Calu3 (cell line): ENCODE measurements around the gene DNAH6. TPM values are rescaled to one million over a fixed set of nuclear protein-coding genes. Genes with fewer than 3 reads are reported as not detected.
A peak's percentile ranks its signal among the peaks of the same experiment; 100 is the strongest.

Experiments used
- BruUV-seq: library from RNA; stranded (reverse); fragments of 400-500 nt; replicated peaks from 2 replicates; lab custom pipeline; 2021; lab: Mats Ljungman, UMichigan
- CTCF ChIA-PET: fragments of 300-600 bp; sonication (Branson Sonifier 250); formaldehyde crosslinking; loops from one replicate; lab custom pipeline; 2022; ENCODE audit warnings: antibody characterized with exemption; lab: Charles Lee
- DNase-seq: peaks from one replicate; pipeline ENCODE4 v3.0.0; 2022
- H3K27ac Mint-ChIP-seq: one replicate; pipeline ENCODE4 v1.8.0; 2022; ENCODE audit warnings: mixed read lengths; ENCODE audit not compliant: unreplicated experiment
- H3K27me3 Mint-ChIP-seq: one replicate; pipeline ENCODE4 v1.8.0; 2022; ENCODE audit warnings: mixed read lengths; ENCODE audit not compliant: unreplicated experiment
- H3K36me3 Mint-ChIP-seq: one replicate; pipeline ENCODE4 v1.8.0; 2022; ENCODE audit warnings: mild to moderate bottlenecking, moderate library complexity, mixed read lengths; ENCODE audit not compliant: insufficient read depth, unreplicated experiment
- H3K4me1 Mint-ChIP-seq: one replicate; pipeline ENCODE4 v1.8.0; 2022; ENCODE audit warnings: mild to moderate bottlenecking, low read depth, mixed read lengths; ENCODE audit not compliant: unreplicated experiment
- H3K4me3 Mint-ChIP-seq: one replicate; pipeline ENCODE4 v1.8.0; 2022; ENCODE audit warnings: mild to moderate bottlenecking, low read depth, moderate library complexity, mixed read lengths; ENCODE audit not compliant: unreplicated experiment
- H3K9me3 Mint-ChIP-seq: one replicate; pipeline ENCODE4 v1.8.0; 2022; ENCODE audit warnings: low read depth, mixed read lengths; ENCODE audit not compliant: unreplicated experiment
- CTCF ChIP-seq: fragments of 200-600 bp; IDR thresholded peaks from one replicate; pipeline ENCODE4 v1.8.0; 2022; ENCODE audit warnings: antibody characterized with exemption; ENCODE audit not compliant: unreplicated experiment
- intact Hi-C: fragments of 100-400 bp; cut with micrococcal nuclease; formaldehyde crosslinking; loops from one replicate; pipeline ENCODE4 v1.10.0; 2022; ENCODE audit not compliant: unreplicated experiment
- total RNA-seq: library from RNA; stranded (reverse); gene quantifications from 2 replicates; pipeline ENCODE4 v1.2.3, GENCODE V29; 2022

Gene DNAH6
- total RNA-seq, 1 experiment from 2014 or later: 1.3 TPM

DNA sequence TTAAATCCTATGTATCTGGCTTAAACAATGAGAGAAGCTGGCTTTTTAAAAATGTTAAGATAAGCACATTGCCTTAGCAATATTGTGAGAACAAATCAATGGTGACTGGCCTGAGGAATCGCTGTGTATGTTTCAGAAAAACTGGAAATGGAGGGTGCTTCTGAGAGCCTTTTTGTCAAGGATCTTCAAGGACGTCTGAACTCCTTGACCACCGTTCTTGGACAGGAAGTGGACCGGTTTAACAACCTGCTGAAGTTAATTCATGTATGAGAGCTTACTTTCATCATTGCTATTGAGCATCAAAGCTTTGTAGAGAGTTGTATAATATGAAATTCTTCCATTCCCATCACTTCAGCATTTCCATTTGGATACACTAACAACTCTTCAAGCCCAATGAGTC, 292.0 kb downstream of the DNAH6 start:
- Mint-ChIP-seq H3K27ac (peak overlapping the region; percentile 31), H3K27me3 (peaks cover 20% of the 10 kb centered on the region), H3K36me3 (no peaks in the 10 kb centered on the region), H3K4me1 (peaks cover 21% of the 10 kb centered on the region), H3K9me3 (no peaks in the 10 kb centered on the region), H3K4me3 (no peak overlapping the region)
- CTCF ChIA-PET: interaction anchor here (1.2 to 1.4 kb wide), 2 partner anchors 25 to 38 kb away, joined by 3 read pairs; no protein-coding TSS in a partner anchor
- intact Hi-C loops: loop anchor here (5.0 kb wide), 1 partner anchor 74 kb away; the partner anchor contains the start of gene TRABD2A
- DNase-seq: no peak
- BruUV-seq: no TSS peak
- TF ChIP-seq CTCF: no peak

DNA sequence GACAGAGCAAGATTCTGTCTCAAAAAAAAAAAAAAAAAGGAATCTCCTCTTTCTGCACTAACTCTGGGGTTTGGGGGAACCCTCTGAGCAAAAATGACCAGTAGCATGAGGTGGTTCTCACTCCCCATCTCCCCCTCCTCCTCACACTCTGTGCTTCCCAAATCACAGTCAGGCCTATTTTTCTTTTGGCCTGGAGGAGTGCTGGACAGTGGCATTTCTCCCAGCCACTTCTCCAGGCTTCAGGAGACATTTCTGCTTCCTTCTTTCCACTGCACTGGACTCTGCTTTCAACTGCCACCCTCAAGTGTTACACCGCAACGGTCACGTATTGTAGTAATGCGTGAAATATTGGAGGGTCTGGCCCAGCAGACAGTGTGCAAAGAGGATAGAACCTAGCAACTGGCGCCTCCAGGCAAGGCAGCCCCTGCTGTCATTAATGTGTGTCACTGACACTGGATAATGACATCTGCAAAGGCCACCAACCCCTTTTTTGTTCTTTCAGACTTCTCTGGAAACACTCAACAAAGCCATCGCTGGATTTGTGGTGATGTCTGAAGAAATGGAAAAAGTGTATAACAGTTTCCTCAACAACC, 295.6 kb downstream of the DNAH6 start:
- no peak overlapping the region for H3K27ac Mint-ChIP-seq
- H3K4me3 Mint-ChIP-seq: no peak overlapping the region
- H3K4me1 Mint-ChIP-seq: peaks cover 14% of the 10 kb centered on the region
- no TSS peak for BruUV-seq
- no peaks in the 10 kb centered on the region for H3K36me3 Mint-ChIP-seq
- CTCF ChIA-PET: no interaction called here
- peaks cover 38% of the 10 kb centered on the region for H3K27me3 Mint-ChIP-seq
- intact Hi-C loops: no loop called here
- TF ChIP-seq CTCF: no peak
- no peaks in the 10 kb centered on the region for H3K9me3 Mint-ChIP-seq
- no peak for DNase-seq

- no TSS peak for BruUV-seq
- Mint-ChIP-seq H3K27ac (no peak overlapping the region), H3K36me3 (no peaks in the 10 kb centered on the region), H3K27me3 (peaks cover 44% of the 10 kb centered on the region), H3K9me3 (no peaks in the 10 kb centered on the region), H3K4me3 (no peak overlapping the region), H3K4me1 (no peaks in the 10 kb centered on the region)
- CTCF ChIA-PET: interaction anchor here (0.7 kb wide), 1 partner anchor 12 kb away, joined by 4 read pairs; no protein-coding TSS in a partner anchor
- intact Hi-C loops: no loop called here
- no peak for TF ChIP-seq CTCF
- no peak for DNase-seq
Measured at GRCh38 chr2:84815146-84815545, 298.8 kb downstream of the DNAH6 start.

GRCh38 chr2:84816426-84817026, 300.2 kb downstream of the DNAH6 start:
- H3K27me3 Mint-ChIP-seq: peaks cover 36% of the 10 kb centered on the region
- H3K27ac Mint-ChIP-seq: no peak overlapping the region
- H3K4me3 Mint-ChIP-seq: no peak overlapping the region
- H3K9me3 Mint-ChIP-seq: no peaks in the 10 kb centered on the region
- CTCF ChIA-PET: no interaction called here
- no peaks in the 10 kb centered on the region for H3K4me1 Mint-ChIP-seq
- H3K36me3 Mint-ChIP-seq: no peaks in the 10 kb centered on the region
- BruUV-seq: no TSS peak
- intact Hi-C loops: no loop called here
- no peak for TF ChIP-seq CTCF
- no peak for DNase-seq
